ENCODE data around the gene ARHGEF11. TPM values are rescaled to one million over a fixed set of nuclear protein-coding genes. Genes with fewer than 3 reads are reported as not detected.

Gene ARHGEF11
- total RNA-seq, 1 experiment from 2014 or later: 41.1 TPM

DNA sequence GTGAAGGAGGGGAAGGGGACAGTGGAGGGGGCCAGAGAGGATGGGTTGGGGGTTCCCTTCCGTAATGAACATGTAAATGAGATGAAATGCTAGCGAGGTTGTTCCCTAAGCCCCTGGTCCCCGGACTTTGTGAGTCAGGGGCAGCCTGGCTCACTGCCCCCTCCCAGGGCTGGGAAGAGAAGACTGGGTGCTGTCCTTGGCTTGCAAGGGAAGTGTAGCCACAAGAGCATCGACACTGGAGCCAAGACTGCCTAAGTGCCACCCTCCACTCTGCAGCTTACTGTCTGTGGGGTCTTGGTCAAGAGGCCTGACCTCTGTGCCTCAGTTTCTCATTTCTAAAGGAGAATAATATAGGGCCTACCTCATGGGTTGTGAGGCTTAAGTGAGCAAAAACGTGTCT, 151.5 kb downstream of the ARHGEF11 start:
- Histone ChIP-seq H3K4me2 (ENCODE audit: insufficient read depth, insufficient read length, low read length) (peak overlapping the region; percentile 54), H3K56ac (ENCODE audit: insufficient read length, low read depth, low read length) (no peak overlapping the region)
- no CpG with 5 or more reads among the region's 5 CpGs for WGBS (ENCODE audit: extremely low coverage, insufficient read length, low lambda C conversion rate)

More for the DNA sequence above, 151.5 kb downstream of the ARHGEF11 start:
- H2AK5ac ChIP-seq (ENCODE audit: insufficient read length, low read length): no peak overlapping the region
- no peaks in the 10 kb centered on the region for H3K4me1 ChIP-seq (ENCODE audit: insufficient read depth, low read length)
- H3K79me2 ChIP-seq (ENCODE audit: insufficient read depth, low read length): no peaks in the 10 kb centered on the region
- DNase-seq: no peak
- Mint-ChIP-seq H3K27me3 (ENCODE audit: low read depth) (peaks cover 87% of the 10 kb centered on the region), H3K4me3 (peak overlapping the region; percentile 27 to 50; a peak in 2 of 5 replicates), H3K4me1 (peaks cover 21 to 39% of the 10 kb centered on the region in 2 experiments), H3K9me3 (no peaks in the 10 kb centered on the region; a peak in 2 of 5 replicates), H3K36me3 (ENCODE audit: insufficient read depth in 1 of 3, low read depth in 3 of 3) (no peaks in the 10 kb centered on the region), H3K27ac (no peak overlapping the region)
- peaks cover 21% of the 10 kb centered on the region; the same call in 1 of the 2 replicates for H3K27me3 ChIP-seq (ENCODE audit: insufficient read depth, low read length)
- H2AFZ ChIP-seq (ENCODE audit: low read length): no peak overlapping the region
- H4K8ac ChIP-seq (replicated peaks; ENCODE audit: insufficient read length, low read depth, low read length): no peak overlapping the region
- H2BK20ac ChIP-seq (ENCODE audit: low read depth, low read length, poor library complexity, severe bottlenecking): no peak overlapping the region
- H2BK12ac ChIP-seq (ENCODE audit: insufficient read length, low read depth, low read length): no peak overlapping the region
- no peak overlapping the region for H3K9ac ChIP-seq (ENCODE audit: extremely low read depth, insufficient read length, low read length)
- H3T11ph ChIP-seq (ENCODE audit: low read length): no peak overlapping the region
- H3K4ac ChIP-seq (ENCODE audit: low read depth, low read length): no peak overlapping the region
- H3K23ac ChIP-seq (ENCODE audit: insufficient read length, low read depth, low read length): no peak overlapping the region
- H3K27ac ChIP-seq (ENCODE audit: insufficient read length, low read depth, low read length): no peak overlapping the region
- no peaks in the 10 kb centered on the region for H4K20me1 ChIP-seq (ENCODE audit: control insufficient read depth, insufficient read depth, insufficient read length)
- no peak overlapping the region for H4K91ac ChIP-seq (ENCODE audit: insufficient read length, low read depth, low read length)
- no peak overlapping the region for H3K14ac ChIP-seq (ENCODE audit: insufficient read depth, low read length)
- H2BK120ac ChIP-seq (ENCODE audit: low read depth, low read length, poor library complexity, severe bottlenecking): no peak overlapping the region
- no peak overlapping the region for H2BK5ac ChIP-seq (ENCODE audit: insufficient read length, low read length)
- no peaks in the 10 kb centered on the region for H3K23me2 ChIP-seq (ENCODE audit: insufficient read length, low read depth, low read length, poor library complexity, severe bottlenecking)
- H2BK15ac ChIP-seq (ENCODE audit: low read depth, low read length): no peak overlapping the region
- no peaks in the 10 kb centered on the region for H3K9me3 ChIP-seq (ENCODE audit: control insufficient read depth, low read depth, low read length)
- TF ChIP-seq, protein P1, sequence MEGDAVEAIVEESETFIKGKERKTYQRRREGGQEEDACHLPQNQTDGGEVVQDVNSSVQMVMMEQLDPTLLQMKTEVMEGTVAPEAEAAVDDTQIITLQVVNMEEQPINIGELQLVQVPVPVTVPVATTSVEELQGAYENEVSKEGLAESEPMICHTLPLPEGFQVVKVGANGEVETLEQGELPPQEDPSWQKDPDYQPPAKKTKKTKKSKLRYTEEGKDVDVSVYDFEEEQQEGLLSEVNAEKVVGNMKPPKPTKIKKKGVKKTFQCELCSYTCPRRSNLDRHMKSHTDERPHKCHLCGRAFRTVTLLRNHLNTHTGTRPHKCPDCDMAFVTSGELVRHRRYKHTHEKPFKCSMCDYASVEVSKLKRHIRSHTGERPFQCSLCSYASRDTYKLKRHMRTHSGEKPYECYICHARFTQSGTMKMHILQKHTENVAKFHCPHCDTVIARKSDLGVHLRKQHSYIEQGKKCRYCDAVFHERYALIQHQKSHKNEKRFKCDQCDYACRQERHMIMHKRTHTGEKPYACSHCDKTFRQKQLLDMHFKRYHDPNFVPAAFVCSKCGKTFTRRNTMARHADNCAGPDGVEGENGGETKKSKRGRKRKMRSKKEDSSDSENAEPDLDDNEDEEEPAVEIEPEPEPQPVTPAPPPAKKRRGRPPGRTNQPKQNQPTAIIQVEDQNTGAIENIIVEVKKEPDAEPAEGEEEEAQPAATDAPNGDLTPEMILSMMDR (conservative IDR thresholded peaks at IDR 0.05): no peak
- no peak overlapping the region for H4K5ac ChIP-seq (ENCODE audit: insufficient read length, low read depth, low read length)
- H3K18ac ChIP-seq (ENCODE audit: insufficient read length, low read depth, low read length): no peak overlapping the region
- H3K79me1 ChIP-seq (ENCODE audit: insufficient read depth, low read depth, low read length, poor library complexity, severe bottlenecking): no peaks in the 10 kb centered on the region

All from H9 (cell line).